Endometrium (tissue), 2 donors: ENCODE results near the gene APBA1.

Experiments
- FAIRE-seq: peaks from 2 replicates; lab custom pipeline; 2012; peaks lifted over from hg19 to GRCh38; lab: Jason Lieb, UNC
- donor health status: control.
- donor health status: control.

The APBA1 gene

DNA sequence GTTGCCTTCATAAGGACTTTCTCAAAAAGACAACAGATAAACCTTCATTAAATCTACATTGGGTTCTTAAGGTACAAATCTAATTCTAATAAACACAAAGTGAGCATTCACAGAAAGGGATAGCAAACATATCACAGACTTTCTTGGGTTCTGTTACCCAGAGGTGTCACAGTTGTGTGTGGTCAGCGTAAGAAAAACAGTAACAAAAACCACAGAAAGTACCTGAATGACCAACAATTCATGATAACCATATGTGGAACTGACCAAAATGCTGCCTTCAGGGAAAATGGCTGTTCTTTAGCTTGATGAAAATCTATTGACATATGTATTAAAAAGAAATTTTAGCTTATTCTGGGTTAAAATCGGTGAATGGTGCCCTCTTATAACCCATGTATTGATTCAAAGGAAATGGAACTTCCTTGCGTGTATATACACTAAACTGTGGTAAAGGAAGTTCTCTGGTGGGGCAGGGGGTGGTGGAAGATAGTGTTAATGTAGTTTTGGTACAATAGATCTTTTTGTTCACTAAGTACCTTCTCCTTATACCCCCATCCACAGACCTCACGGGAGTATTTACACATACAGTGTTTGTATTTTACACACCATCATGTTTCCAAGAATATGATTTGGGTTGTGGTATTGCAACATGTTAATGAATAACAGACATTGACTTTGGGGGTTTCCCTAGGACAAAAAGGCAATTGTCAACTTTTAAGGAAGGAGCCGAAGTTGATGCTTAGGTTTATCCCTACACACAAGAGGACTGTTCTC lies 152.5 kb downstream of the APBA1 start:
- FAIRE-seq: no peak

DNA sequence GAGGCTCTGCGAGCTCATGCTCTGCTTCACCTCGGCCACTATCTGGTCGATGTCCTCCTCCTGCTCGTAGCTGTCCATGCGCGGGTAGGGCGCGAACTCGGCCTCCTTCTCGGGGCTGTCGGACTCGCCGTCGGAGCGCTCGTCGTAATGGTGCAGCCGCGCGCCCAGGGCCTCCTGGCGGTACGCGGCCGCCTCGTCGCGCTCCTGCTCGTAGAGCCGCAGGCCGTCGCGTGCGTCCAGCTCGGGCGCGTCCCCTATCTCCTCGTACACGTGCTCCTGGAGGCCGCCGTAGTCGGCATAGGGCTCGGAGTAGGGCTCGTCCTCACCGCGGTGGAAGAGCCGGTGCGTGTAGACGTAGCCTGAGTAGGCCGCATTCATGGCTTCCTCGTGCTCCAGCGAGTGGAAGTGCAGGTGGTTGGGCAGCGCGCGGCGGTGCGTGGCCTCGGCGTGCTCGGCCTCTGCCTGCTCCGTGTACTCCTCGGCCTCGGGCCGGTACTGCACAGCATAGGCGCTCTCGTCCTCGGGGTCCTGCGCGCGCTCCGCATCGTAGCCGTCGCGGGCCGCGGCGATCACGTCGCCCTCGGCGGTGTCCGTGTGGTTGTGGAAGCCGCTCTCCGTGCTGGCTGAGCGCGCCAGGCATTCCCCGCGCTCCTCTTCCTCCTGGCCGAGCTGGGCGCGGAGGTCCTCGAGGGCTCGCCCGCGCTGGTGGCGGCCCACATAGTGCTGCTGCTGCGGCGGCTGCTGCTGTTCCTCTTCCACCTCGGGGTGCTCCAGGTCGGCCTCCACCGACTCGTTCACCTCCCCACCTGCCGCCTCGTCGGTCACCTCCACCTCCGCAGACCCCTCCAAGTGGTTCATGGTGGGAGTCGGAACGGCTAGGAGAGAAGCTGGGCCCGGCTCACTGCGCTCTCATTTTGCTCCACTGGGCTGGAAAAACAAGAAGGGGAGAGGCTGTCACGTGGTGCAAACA lies 155.5 kb downstream of the APBA1 start:
- no peak for FAIRE-seq

DNA sequence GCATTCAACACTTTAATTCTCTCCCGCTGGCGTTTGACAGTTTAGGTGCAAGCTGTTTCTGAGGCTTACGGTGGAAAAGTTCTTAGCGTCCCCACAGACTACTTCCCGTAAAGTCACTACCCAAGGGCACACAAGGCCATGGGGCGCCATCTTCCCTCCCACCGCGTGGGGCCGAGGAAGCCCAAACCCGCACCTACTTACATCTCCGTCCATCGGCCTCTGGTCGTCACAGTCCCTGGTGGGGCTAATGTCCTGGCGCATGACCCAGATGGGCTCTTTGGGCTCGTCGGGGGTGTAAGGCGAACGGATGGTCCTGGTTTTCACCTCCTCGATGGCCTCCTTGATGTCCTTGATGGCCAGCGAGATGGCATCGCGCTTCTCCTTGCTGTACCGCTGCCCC lies 156.4 kb downstream of the APBA1 start:
- FAIRE-seq: no peak

DNA sequence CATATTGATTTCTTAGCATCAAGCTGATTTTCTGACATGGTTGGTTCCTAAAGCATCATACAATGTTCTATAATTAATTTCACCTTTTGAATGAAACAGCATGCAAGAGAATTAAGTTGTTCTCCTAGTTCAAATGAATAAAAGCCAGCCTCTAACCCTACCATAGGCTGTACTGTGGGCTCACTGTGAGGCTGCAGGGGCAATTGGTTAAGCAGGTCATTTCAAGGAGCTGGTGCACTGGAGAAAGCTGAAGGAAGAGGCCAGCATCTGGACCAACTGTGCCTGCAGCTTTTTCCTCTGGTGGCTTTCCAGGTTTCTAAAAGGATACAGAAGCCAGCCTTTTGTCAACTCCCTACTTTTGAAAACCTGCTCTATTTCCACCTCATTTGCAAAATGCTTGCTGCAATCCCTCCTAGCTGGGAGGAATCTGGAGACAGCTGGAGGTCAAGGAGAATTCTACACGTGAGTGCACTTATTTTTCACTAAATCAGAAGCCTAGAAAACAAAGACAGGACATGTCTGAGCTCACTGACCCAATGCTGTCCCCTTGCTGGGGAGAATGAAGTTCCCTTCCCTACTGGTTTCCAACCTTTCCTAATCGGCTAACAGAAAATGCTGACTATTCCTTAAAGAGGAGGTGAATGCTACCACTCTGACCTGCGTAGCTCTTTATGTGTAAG lies 158.9 kb downstream of the APBA1 start:
- FAIRE-seq: no peak

DNA sequence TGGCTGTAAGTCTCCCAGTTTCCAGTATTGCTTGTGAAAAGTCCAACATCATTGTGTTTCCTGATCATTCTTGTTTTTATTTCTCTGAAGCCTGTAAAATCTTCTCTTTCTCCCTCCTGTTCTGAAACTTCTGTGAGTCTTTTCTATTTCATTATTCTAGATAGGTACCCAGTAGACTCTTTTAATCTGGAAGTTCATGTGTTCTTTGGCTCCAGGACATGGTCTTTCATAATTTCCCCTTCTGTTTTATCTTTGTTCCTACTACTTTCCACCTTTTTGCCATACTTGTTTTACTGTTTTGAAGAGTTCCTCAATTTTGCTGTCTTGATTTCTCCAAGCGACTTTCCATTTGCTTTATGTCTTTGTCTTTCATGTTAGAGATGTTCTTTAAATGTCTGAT lies 168.1 kb downstream of the APBA1 start:
- FAIRE-seq: no peak

DNA sequence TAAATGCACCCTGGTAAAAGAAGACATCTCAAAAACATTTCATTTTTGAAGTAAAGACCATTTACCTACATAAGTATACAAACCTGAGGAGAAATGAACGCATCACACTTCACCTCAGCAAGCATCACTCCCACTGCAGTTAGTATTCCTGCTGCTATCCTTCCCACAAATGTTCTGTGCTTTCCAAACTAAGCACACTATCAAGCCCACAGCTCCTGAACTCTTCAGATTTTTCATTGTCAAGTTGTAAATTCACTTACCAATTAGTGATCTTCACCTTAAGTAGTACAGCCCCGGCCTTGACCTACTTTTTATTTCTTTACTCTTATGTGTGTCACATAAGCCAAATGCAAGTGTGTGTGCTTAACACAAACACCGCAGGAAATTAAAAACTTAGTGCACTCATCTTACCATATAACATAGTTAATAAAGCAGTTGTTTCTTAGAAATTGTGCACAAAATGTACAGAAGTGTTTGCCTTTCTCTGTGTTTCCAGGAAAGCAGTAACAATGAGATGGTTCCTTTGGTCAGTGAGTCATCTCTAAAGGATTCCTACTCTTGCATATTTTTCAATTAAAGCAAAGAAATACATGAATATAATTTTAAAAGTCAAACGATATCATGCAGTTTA lies 169.4 kb downstream of the APBA1 start:
- no peak for FAIRE-seq

DNA sequence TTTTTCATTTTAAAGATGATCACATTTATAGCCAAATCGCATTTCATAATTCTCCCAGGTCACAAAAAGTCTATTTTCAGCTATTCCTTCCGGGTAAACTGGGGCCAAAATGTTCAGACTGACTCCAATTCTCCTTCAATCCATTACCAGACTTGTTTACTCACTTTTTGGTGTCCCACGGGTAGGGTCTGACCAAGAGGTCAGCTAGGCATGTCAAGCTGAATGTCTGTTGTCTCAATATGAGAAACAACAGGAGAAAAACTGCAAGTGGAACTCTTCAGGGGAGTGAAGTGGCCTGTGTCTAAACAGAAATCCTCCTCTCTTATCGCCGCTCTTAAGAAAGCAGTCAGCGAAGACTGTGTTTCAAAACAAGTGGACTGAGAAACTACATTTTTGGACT lies 171.3 kb downstream of the APBA1 start:
- no peak for FAIRE-seq

DNA sequence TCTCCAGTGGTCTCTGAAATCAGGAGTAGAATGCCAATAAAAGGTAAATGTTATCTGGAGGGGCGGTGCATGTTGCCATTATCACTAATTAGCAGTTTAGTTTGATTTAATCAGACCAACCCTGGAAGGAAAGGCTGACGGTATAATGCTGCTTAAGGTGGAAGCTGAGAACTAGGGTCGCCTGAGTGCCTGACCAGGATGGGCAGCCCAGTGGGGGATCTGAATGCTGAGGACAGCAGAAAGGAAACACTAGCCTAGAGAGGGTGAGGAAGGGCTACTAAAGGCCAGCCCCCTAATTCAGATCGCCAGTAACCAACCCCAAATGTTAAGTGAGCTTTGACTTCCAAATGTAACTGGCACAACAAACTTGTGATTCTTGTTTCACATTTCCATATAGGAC lies 172.2 kb downstream of the APBA1 start:
- FAIRE-seq: no peak

DNA sequence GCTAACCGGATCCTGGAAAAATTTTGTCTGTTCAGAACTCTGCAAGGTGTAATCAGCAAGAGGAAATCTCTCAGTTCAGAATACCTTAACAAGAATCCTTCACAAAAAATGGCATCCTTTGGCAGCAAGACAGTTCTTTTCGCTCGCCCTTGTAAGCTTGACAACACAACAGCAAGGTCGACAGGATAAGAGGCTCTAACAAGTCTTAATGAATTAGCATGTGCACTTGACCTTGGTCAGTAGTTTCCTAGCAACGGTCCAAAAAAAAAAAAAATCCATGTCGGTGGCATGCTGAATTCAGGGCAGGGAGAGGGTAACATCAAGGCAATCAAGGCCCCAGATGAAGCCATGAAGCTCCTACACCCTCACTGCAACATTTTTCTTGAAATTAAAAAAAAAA lies 172.8 kb downstream of the APBA1 start:
- no peak for FAIRE-seq

DNA sequence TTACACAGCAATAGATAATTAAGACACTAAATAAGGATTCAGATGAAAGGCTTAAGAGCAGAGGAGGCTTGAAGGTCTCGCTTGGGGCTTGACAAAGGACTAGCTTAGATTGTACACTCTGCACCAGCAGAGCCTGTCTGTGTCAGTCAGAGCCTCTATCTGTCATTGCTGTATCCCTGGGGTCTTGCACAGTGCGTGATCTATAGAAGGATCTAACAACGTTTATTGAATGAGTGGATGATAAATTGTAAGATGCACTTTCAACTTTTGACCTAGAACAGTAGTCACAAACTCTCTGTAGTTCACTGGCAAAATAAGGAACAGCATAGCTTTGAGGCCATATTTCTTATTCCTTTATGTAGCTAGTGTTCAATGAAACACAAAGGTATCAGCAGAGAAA lies 173.7 kb downstream of the APBA1 start:
- FAIRE-seq: no peak

DNA sequence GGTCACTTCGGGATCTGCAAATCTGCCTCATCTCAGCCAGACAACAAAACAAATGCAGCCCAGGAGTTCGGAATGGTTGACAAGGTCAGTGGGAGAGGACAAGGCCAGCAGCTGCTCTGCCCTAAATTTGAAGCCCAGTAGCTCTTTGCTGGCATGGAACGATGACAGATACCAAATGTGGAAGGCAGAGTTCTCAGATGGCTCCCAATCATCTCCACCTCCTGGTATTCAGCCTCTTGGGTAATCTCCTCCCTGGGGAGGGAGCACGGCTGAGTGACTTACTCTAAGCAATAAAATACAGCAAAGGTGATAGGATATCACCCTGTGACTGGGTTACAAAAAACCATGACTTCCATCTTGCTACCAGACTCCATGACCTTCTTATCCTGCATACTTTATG lies 174.4 kb downstream of the APBA1 start:
- no peak for FAIRE-seq

DNA sequence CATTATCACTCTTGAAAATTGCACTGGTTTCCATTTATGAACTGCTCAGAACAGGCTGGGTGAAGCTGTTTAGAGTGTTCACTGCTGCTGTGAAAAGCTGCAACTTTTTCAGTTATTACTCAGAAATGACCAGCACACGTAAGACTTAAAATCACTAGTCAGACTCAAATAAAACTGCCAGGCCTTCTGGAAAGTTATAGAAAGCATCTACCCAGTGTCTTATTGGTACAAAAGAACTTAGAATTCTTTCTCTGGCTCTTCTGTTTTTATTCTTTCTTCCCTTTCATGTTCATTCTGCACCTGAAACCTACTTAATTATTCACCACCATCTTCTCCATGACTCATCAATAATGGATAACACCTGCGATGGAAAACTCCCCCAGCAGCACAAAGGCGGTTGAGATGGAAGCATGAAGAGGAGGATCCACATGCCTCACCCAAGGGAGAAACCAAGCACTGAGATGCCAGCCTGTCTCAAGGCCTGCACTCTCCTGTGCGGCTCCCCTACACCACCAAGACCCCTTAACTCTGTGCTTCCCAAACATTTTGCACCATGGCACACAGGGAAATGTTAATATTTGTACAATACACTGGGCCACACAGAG lies 175.2 kb downstream of the APBA1 start:
- no peak for FAIRE-seq

DNA sequence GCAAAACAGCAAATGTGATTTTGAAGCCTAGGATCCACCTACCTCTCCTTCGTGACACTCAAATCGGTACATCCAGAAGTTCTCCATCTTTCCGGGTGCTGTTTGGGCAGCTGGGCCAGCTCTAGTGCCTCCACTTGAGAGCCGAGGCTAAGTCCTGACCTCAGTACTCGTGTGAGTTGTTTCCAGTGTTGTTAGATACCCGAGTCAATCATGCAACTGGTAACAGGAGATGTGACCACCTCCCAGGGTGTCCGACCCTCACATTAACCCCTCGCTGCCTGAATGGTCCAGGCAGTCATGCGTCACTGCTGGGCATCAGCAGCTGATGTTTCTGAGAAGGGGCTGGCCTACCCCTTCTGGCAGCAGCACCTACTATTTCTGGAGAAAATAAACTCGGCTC lies 176.9 kb downstream of the APBA1 start:
- no peak for FAIRE-seq

DNA sequence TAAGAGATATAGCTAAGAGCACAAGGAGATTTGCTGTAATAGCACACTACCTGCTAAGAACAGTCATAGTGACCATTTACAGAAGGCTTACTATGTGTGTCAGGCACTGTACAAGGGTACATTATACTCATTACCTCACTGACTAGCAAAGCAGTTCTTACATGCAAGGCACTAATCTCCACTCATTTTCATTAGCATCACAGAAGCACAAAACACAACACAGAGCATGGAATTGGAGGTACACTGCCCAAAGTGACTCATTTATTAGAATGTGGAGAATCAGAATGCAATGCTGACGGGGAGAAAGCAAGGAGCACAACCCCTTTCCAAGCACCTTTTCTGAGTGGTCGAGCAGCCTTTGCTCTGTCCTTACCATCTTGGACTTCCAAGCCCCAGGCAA lies 177.4 kb downstream of the APBA1 start:
- FAIRE-seq: no peak

DNA sequence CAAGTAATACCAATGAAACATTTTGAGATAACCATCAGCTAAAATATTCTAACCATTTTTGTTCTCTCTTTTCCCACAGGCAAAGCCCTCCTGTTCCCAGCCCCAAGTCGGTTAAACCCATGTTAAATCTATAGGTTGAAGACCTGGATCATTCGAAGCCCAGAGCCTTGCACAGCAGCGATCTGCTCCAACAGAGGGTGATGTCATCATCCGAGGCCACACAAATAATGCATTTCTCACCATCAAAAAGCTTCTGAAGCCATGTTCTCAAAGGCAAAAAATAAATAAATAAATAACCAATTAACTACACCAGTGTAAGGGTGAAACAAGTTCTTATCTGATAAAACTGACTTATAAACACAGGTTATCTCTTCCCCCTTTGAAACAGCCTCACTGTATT lies 178.0 kb downstream of the APBA1 start:
- FAIRE-seq: no peak

DNA sequence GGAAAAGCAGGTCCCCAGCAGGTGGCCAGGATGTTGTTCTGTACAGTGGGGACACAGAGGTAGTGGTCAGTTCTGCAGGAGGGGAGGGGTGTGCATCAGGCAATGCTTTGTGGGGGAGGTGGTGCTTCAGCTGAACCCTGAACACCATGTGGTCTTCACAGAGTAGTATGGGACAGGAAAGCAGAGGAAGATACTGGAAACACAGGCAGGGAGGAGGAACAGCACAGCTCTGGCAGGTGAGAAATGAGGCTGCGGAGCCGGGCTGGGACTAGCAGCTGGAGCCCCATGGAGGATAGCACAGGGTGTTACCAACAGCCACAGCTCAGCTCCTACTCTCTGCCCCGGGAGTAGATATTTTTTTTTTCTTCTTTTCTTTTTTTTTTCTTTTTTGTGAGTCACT lies 185.7 kb downstream of the APBA1 start:
- no peak for FAIRE-seq

DNA sequence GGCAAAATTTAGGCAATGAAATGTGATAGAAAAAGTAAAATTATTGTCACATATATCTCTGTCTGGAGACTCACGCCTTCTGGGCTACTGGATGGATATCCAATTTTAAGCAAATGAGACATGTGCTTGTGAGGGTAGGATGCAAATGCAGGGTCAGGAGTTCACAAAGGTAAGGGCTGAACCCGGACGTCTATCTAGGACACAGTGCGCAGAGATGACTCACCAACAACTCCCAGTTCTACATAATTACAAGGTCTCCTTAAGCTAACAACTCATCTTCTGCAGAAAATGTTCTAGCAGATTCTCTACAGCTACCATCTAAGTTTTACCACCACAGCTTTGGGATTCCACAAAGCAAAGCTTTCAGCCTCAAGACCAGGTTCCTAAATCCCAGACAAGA lies 186.7 kb downstream of the APBA1 start:
- FAIRE-seq: no peak

DNA sequence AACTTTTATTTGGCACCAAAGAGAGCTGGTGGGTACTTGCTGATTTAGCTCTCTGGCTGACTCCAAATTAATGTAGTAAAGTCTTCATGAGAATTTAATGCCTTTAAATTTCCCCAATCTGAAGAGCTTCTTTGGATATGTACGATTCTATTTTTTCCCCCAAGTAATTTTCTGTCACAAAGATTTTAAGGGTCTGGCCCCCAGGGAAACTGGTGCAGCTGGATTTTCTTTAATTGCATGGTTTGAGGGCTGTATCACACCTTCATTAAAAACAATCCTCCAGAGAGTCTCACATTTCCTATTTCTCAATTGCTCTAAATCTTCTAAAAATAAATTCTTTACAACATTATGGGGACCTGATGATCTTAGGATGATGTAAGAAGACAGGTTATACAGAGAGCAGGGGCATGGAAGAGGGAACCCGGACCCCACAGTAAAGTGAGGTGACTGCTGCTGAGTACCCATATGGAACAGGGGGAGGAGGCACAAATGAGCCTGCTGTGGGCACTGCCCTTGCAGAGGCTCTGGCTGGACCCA lies 188.2 kb downstream of the APBA1 start:
- FAIRE-seq: no peak

DNA sequence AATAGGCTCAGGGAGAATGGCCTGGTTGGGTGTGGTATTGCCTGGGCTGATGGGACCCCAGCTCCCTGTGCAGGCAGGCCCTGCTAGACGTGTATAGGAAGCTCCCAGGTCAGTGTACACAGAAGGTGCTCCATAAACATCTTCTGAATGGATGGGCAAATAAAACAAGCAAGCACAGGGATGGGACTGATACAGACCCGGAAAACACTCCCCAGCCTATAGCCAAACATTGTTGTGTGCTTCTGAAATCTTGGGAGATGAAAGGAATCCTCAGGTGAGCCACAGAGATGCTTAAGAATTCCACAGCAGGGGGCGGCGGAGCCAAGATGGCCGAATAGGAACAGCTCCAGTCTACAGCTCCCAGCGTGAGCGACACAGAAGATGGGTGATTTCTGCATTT lies 195.4 kb downstream of the APBA1 start:
- FAIRE-seq: no peak

DNA sequence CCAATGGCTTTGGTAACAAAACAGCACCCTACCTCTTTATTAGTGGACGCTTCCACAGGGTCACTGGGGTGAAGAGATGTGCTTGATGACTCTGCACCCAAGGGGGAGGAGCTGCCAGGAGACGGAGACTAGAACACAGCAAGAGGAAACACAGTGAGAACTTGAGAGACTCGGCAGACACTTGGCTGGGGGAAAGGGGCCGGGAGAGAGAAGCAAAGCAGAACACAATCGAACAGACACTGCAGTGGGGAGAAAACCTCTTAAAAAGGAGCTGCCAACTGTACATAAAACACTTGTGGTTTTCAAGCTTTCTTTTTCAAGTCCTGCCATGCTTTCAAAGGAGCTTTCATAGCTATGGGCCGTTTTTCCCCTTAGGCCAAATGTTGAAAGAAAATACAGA lies 196.2 kb downstream of the APBA1 start:
- FAIRE-seq: no peak

DNA sequence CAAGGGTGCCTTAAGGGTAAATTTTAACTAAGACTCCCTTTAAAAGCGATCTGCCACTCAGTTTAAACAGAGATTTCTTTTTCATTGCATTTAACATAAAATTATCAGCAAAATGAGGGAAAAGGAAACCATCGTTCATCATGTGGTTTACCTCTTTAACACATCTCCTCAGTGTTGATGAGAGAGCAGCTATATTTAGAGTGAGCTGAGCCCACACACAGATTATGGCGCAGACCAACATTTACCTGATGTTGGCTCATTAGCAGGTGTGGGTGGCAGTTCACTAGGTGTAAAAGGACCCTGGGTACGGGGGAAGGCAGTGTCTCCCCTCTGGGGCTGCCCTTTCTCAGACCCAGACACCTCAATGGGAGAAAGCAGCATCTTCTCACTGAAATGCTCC lies 197.3 kb downstream of the APBA1 start:
- no peak for FAIRE-seq
